HL-60/S4 treated with retinoic acid at 250 ng/mL for 4 days and 3 days (cell line): ENCODE results near the gene UBFD1.
"Not testable (repeated sequence)": the region's sequence is repeated elsewhere in the genome, so short reads cannot be mapped to it uniquely, and the experiment has no call there.

Experiments
- in situ Hi-C: fragments of 300-500 bp; cut with MboI; formaldehyde crosslinking; loops from 2 replicates; pipeline ENCODE4 v1.7.0; 2022; ENCODE audit warnings: low sequenced_read_pairs

Gene UBFD1

DNA sequence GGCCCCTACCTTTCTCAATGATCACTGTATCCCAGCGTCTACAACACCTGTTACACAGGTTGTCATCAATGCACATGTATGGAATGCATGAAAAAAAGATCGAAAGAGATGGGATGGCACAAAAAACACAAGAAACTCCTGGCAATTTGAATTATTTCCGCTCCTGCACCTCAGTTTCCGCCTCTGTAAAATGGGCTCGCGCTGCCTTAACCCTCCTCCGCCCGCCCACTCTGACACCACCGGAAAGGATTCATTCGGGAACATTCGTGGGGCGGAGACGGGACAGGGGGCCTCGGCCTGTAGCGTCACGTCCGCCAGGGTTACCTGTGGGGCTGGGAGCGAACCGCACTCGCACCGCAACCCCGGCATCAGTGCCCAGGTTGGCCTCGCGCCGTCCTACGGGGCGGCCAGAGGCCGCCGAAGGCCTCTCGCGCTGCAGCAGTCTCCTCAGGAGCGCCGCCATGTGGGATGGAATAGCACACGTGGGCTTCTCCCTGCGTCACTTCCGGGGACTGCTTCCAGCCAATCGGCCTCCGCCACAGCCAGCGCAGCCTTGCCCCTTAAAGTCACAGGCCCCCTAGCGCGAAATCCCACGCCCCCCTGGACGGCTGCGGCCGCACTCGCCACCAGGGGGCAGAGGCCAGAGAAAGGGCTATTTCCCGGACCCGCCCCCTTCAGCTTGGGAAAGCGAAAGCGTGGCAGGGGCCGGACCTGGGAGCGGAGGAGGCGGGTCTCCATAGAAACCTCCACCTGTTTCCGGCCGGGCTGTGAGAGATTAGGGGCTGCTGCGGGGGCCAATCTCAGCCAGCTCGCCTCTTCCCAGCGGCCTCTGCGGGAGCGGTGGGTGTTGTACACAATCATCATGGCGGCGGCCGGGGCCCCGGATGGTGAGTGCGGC is at the start of gene UBFD1, which contains the start of gene EARS2:
UBFD1 (plus strand) TSS at position 847 of the 898 bp plus-strand sequence; CDS start at position 863, 16 bp downstream.
EARS2 (minus strand) TSS at position 470 of the 898 bp plus-strand sequence; CDS start at position 463, 7 bp downstream.
- in situ Hi-C loops, result no loop called here

DNA sequence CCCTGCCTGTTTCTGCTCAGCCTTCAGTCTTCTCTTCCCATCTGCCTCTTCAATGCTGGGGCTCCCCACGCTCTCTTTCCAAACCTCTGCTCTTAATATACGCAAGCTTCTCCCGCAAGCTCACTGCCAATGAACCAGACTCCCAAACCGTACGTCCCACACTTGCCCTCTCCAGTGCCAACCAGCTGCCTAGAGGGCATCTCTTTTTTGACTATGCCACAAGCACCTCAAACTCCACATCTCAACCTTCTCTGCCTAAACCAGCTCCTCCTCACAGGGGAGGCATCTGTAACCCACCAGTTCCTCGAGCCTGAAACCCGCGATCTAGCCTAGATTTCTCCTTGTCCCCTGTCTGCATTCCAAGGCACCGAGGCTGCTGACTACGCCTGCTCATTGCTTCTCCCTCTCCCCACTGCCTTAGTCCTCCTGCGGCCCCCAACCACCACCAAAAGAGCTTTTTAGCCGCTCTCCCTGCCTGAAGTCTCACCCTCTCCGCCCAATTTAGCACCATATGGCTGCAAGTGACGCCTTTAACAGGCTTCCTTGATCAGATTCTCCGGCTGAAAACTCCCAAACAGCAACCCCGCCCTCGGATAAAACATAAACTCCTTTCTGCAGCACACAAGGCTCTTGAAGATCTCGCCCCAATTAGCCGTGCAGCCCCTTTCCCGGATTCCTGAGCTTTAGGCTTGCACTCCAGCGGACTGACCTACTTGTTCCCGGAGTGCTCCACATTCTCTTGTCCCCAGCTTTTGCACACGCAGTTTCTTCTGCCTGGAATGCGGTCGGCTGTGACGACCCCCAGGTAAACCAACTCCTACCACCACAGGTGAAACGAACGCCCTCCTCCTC is 48.7 kb upstream of the UBFD1 start:
- in situ Hi-C loops, result no loop called here

GRCh38 chr16:23509441-23509754 is 48.1 kb upstream of the UBFD1 start:
- in situ Hi-C loops, result no loop called here

- in situ Hi-C loops, result no loop called here
Observed at GRCh38 chr16:23509782-23510163, 47.8 kb upstream of the UBFD1 start.

GRCh38 chr16:23510164-23510914 is 47.2 kb upstream of the UBFD1 start, which contains the start of gene GGA2:
Gene GGA2, minus strand, starts transcription at chr16:23510494. Its CDS starts 83 bp downstream, at chr16:23510411.
- in situ Hi-C loops, result no loop called here

- in situ Hi-C loops, result not testable (repeated sequence)
Observed at GRCh38 chr16:23510915-23511270, 46.6 kb upstream of the UBFD1 start.

GRCh38 chr16:23511731-23512130 is 45.8 kb upstream of the UBFD1 start:
- in situ Hi-C loops, result no loop called here

- in situ Hi-C loops, result no loop called here
Observed at GRCh38 chr16:23512168-23512695, 45.3 kb upstream of the UBFD1 start.

- in situ Hi-C loops, result no loop called here
Observed at GRCh38 chr16:23514381-23515152, 43.0 kb upstream of the UBFD1 start.

DNA sequence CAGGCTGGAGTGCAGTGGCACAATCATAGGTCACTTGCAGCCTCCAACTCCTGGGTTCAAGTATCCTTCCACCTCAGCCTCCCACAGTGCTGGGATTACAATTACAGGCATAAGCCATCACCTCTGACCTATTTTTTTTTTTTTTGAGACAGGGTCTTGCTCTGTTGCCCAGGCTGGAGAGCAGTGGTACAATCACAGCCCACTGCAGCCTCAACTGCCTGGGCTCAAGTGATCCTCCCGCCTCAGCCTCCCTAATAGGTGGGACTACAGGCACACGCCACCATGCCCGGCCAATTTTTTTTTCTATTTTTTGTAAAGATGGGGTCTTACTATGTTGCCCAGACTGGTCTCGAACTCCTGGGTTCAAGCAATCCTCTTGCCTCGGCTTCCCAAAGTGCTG is 41.6 kb upstream of the UBFD1 start:
- in situ Hi-C loops, result no loop called here

GRCh38 chr16:23516366-23517137 is 41.0 kb upstream of the UBFD1 start:
- in situ Hi-C loops, result no loop called here

- in situ Hi-C loops, result no loop called here
Observed at GRCh38 chr16:23518435-23518891, 39.1 kb upstream of the UBFD1 start.

GRCh38 chr16:23519282-23519681 is 38.2 kb upstream of the UBFD1 start:
- in situ Hi-C loops, result no loop called here

GRCh38 chr16:23520500-23520899 is 37.0 kb upstream of the UBFD1 start:
- in situ Hi-C loops, result no loop called here

GRCh38 chr16:23521037-23521743 is 36.3 kb upstream of the UBFD1 start:
- in situ Hi-C loops, result no loop called here

- in situ Hi-C loops, result no loop called here
Observed at GRCh38 chr16:23521965-23522364, 35.6 kb upstream of the UBFD1 start.

DNA sequence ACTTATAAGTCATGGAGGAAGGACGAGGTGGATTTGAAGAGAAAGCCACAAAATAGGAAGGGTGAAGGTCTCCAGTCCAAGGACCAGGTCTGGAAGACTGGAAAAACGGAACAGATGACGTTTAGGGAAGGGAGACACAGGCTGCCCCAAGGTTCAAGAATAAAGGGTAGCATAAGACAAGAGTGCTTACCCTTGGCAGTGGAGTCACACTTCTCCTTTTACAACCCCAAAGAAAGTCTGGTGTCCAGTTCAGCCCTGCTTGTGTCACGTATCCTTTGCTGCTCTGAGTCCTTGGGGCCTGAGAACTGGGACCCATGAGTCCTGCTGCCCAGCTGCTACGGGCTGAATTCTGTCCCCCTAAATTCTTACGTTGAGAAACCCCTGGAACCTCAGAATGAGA is 34.2 kb upstream of the UBFD1 start:
- in situ Hi-C loops, result no loop called here

DNA sequence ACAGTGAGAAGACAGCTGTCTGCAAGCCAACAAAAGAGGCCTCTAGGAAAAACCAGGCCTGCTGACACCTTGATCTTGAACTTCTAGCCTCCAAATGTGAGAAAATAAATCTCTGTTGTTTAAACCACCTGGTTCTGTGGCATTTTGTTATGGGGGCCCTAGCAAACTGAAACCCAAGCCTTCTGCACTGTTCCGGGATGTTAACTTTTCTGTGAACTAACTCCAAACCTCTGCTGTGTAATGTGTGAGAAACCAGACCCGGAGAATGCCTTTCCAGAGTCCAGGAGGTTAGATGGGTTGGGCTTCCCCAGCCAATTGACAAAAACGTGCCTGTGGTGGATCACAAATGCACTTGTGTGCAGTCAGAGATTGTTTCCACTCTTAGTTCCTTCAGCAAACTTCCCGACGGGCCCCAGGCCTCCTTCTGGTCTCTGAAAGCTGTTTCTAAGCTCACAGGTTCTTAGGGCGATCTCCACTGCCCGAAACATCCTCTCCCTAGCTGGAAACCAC is 33.6 kb upstream of the UBFD1 start:
- in situ Hi-C loops, result no loop called here
